ENCODE results near the gene ABHD8.
A peak's percentile ranks its signal among the peaks of the same experiment; 100 is the strongest.

ABHD8 gene

DNA sequence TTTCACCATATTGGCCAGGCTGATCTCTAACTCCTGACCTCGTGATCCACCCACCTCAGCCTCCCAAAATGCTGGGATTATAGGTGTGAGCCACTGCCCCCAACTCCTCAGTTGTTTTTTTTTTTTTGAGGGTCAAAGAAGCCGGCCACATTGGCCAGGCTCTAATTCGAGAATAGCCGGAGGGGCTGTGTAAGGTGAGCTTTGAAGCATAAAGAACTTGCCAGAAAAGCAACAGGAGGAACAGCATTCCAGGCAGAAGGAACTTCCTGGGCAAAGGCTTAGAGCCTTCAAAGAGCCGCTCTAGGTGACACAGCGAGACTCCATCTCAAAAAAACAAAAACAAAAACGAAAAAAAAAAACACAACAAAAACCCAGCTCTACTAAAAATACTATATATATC lies 37.2 kb downstream of the ABHD8 start:
- H3K36me3 ChIP-seq (ENCODE audit: insufficient read depth, low read length): peaks cover 4% of the 10 kb centered on the region
- H3K9ac ChIP-seq (ENCODE audit: low read depth, low read length): no peak overlapping the region
- no peaks in the 10 kb centered on the region for H3K9me3 ChIP-seq (ENCODE audit: control insufficient read depth, insufficient read depth, low read length)
- peaks cover 9% of the 10 kb centered on the region for H3K4me1 ChIP-seq (ENCODE audit: insufficient read depth, low read length)

DNA sequence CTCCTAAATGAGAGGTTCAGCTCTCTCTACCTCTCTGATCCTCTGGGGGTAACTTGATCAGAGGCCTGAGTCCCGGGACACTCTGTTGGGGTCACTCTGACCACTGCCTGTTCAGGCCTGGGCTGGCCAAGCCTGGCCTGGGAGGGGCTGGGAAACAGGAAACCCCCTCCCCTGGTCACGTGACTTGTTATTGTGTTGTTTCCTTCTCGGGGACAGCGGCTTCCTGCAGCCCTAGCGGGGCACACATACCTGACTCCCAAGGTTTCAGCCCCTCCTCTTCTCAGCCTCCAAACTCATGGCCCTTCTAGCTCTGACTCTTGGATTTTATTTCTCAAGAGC lies 38.6 kb downstream of the ABHD8 start, which contains the start of gene USHBP1:
TSS of gene USHBP1 (minus strand) at position 105 of the 339 bp plus-strand sequence. CDS start 446 bp downstream, outside the sequence.
- no peak within 1 kb of the TSS for H3K9ac ChIP-seq (ENCODE audit: low read depth, low read length)

DNA sequence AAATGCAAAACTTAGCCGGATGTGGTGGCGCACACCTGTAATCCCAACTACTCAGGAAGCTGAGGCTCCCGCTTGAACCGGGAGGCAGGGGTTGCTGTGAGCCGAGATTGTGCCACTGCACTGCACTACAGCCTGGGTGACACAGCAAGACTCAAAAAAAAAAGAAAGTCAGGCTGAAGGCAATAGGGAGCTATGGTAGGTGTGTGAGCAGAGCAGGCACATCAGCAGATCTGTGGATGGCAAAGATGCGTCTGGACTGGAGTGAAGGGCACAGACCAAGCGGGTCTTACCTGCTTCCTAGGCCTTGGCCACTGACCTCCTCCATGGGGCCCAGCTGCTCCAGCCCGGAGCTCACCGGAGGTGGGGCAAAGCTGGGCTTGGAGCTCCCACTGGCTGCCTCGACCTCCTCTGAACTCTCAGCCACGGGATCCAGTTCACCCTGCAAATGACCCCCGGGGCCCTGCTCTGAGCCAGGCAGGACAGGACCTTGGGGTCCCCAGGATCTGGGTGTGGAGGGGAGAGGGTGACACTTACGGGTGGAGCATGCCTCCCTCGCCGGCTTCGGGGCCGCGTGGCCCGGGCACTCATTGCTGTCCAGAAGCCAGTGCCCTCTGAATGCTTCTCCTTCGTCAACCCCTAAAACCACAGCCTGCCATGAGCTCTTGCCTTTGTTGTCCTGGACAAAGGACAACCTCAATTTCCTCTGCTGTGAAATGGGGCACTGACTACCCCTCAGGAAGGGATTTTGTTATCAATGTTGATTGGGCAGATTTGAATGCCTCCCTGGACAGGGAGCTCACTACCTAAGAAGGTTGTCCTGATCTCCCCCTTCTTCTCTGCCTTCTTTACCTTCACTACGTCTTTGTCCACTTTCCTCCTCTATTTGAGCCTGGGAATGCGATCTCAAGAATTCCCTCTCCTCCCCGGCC lies 39.2 kb downstream of the ABHD8 start:
- H3K4me1 ChIP-seq (ENCODE audit: insufficient read depth, low read length): peaks cover 9% of the 10 kb centered on the region

More for the DNA sequence above, 38.6 kb downstream of the ABHD8 start, which contains the start of gene USHBP1:
- H3K9me3 ChIP-seq (ENCODE audit: control insufficient read depth, insufficient read depth, low read length): peaks cover 5% of the 10 kb centered on the region
- peaks cover 3% of the 10 kb centered on the region; the same call in 1 of the 2 replicates for H3K36me3 ChIP-seq (ENCODE audit: insufficient read depth, low read length)
- H3K4me1 ChIP-seq (ENCODE audit: insufficient read depth, low read length): peaks cover 9% of the 10 kb centered on the region

DNA sequence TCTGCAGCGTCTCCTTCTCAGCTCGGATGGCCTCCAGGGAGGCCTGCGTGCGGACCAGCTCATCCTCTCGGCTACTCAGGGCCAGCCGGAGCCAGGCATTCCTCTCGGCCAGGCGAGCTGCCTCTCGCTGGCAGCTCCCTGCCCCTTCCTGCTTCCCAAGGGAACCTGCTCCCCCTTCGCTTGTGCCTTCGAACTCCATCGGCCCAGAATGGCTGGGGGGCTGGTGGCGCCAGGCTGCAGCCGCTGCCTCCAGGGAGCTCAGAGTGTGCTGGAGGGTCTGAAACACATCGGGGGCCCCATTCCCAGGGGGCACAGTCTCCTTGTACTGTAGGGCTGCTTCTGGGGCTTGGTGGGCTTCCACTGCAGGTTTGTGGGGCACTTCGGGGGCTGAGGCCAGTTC lies 40.7 kb downstream of the ABHD8 start:
- Histone ChIP-seq H3K9me3 (ENCODE audit: control insufficient read depth, insufficient read depth, low read length) (peaks cover 11% of the 10 kb centered on the region), H3K4me1 (ENCODE audit: insufficient read depth, low read length) (peaks cover 9% of the 10 kb centered on the region), H3K36me3 (ENCODE audit: insufficient read depth, low read length) (peaks cover 3% of the 10 kb centered on the region; the same call in 1 of the 2 replicates), H3K9ac (ENCODE audit: low read depth, low read length) (no peak overlapping the region)

More for the DNA sequence above, 39.2 kb downstream of the ABHD8 start:
- H3K9me3 ChIP-seq (ENCODE audit: control insufficient read depth, insufficient read depth, low read length): peaks cover 11% of the 10 kb centered on the region
- peaks cover 7% of the 10 kb centered on the region for H3K36me3 ChIP-seq (ENCODE audit: insufficient read depth, low read length)
- no peak overlapping the region for H3K9ac ChIP-seq (ENCODE audit: low read depth, low read length)

DNA sequence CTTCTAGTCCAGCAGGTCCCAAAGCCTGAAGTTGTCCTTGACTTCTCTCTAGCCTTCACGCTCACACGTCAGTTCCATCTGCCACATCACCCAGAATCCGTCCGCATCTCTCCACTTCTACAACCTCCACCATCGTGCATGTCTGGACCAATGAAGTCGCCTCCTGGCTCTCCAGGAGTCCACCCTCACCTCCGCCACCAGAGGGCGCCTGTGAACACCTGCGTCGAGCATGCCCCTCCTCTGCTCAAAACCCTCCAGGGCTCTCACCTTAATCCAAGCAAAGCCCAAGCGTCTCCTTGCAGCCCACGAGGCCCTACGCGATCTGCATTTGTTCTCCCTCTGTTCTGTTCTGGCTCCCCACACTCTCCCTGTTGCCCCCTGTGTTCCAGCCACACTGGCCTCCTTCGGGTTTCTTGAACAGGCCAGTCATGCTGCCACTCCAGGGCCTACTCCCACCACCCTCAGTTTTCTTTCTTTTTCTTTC lies 42.3 kb downstream of the ABHD8 start:
- H3K9ac ChIP-seq (ENCODE audit: low read depth, low read length): 0 out of 2 replicates have a peak overlapping the region, but pooled peaks have one; percentile 7
- H3K36me3 ChIP-seq (ENCODE audit: insufficient read depth, low read length): peaks cover 3% of the 10 kb centered on the region; the same call in 1 of the 2 replicates
- peaks cover 9% of the 10 kb centered on the region for H3K4me1 ChIP-seq (ENCODE audit: insufficient read depth, low read length)
- H3K9me3 ChIP-seq (ENCODE audit: control insufficient read depth, insufficient read depth, low read length): peaks cover 11% of the 10 kb centered on the region

DNA sequence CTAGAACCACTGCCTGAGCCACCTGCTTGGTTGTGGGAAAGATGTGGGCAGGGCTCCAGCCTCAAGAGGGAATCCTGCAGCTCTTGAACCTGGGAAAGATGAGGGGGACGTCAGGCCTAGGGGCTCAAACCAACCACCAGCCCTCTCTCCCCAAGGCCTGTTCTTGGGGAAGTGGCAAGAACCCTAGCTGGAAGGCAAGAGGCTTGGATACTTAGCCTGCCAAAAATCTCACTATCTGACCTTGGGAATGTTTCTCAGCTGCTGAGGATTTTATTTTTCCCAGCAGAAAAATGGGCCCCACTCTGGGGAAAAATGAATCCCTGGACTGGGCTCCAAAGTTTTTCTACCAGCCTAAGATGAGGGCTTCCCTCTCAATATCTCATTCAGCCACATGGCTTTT lies 43.3 kb downstream of the ABHD8 start:
- Histone ChIP-seq H3K9me3 (ENCODE audit: control insufficient read depth, insufficient read depth, low read length) (peaks cover 11% of the 10 kb centered on the region), H3K9ac (ENCODE audit: low read depth, low read length) (no peak overlapping the region), H3K4me1 (ENCODE audit: insufficient read depth, low read length) (peaks cover 6% of the 10 kb centered on the region), H3K36me3 (ENCODE audit: insufficient read depth, low read length) (peaks cover 3% of the 10 kb centered on the region; the same call in 1 of the 2 replicates)

DNA sequence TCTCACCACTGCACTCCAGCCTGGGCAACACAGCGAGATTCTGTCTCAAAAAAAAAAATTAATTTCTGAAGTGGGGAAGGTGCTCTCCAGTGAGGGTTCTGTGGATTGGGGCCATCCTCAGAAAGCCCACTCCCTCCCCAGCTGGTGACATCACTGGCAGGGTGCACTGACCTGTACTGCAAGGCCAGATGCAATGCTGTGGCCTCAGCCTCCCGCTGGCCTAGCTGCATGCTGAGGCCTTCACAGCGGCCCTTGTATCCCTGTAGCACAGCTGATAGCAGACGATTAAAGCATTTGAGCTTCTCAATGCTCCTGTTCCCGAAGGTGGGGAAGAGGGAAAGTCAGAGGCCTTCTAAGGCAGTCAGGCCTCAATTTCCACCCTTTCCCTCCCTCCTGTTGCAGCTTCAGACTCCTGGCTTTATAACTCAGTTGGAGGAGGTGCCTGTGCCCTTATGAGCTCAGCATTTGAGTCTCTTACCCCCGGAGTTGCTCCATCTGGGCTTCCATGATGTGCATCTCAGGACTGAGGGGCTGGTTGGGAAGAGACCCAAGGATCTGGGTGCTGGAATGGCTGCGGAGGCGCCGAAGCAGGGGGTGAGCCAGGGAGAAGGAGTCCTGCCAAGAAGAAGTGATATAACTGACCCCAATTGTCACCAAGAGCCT lies 44.0 kb downstream of the ABHD8 start:
- Histone ChIP-seq H3K36me3 (ENCODE audit: insufficient read depth, low read length) (peaks cover 3% of the 10 kb centered on the region; the same call in 1 of the 2 replicates), H3K9me3 (ENCODE audit: control insufficient read depth, insufficient read depth, low read length) (peaks cover 11% of the 10 kb centered on the region), H3K4me1 (ENCODE audit: insufficient read depth, low read length) (0 out of 2 replicates have a peak, but pooled peaks cover 1% of the 10 kb centered on the region), H3K9ac (ENCODE audit: low read depth, low read length) (no peak overlapping the region)

DNA sequence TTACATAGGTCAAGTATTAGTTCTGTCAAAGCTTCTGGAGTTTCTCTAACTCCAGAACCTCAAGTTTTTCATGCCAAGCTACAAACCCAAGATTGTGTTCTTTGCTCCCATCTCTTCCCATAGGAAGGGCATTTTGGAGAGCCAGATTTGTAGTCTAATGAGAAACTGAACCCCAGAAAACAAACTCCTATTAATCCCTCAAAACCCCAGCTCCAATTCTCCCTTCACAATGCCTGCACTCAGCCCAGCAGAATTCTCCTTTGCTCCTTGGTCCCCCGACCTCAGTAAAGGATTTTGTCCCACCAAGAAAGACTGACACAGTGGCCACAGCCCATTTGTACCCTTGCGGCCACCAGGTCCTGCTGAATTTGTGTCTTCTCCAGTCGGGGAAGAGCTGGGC lies 47.1 kb downstream of the ABHD8 start:
- peaks cover 3% of the 10 kb centered on the region; the same call in 1 of the 2 replicates for H3K36me3 ChIP-seq (ENCODE audit: insufficient read depth, low read length)
- no peaks in the 10 kb centered on the region for H3K4me1 ChIP-seq (ENCODE audit: insufficient read depth, low read length)
- peaks cover 11% of the 10 kb centered on the region for H3K9me3 ChIP-seq (ENCODE audit: control insufficient read depth, insufficient read depth, low read length)
- H3K9ac ChIP-seq (ENCODE audit: low read depth, low read length): no peak overlapping the region

DNA sequence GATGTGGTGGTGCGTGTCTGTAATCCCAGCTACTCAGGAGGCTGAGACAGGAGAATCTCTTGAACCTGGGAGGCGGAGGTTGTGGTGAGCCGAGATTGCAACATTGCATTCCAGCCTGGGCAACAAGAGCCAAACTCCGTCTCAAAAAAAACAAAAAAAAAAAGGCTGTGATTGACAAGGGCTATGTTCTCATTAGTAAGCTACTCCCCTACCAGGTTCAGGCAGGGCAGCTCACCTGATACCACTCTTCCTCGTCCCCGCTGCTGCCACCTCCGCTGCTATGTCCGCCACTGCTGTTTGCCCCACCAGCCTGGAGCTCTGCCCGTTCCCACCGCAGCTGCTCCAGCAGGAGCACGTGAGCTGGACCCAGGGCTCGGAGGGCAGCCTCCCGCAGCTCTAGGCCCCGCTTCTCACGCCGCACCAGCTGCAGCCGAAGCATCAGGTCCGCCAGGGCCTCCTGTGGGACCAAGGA lies 48.0 kb downstream of the ABHD8 start:
- no peak overlapping the region for H3K9ac ChIP-seq (ENCODE audit: low read depth, low read length)
- peaks cover 3% of the 10 kb centered on the region; the same call in 1 of the 2 replicates for H3K36me3 ChIP-seq (ENCODE audit: insufficient read depth, low read length)
- no peaks in the 10 kb centered on the region for H3K4me1 ChIP-seq (ENCODE audit: insufficient read depth, low read length)
- H3K9me3 ChIP-seq (ENCODE audit: control insufficient read depth, insufficient read depth, low read length): peaks cover 11% of the 10 kb centered on the region

DNA sequence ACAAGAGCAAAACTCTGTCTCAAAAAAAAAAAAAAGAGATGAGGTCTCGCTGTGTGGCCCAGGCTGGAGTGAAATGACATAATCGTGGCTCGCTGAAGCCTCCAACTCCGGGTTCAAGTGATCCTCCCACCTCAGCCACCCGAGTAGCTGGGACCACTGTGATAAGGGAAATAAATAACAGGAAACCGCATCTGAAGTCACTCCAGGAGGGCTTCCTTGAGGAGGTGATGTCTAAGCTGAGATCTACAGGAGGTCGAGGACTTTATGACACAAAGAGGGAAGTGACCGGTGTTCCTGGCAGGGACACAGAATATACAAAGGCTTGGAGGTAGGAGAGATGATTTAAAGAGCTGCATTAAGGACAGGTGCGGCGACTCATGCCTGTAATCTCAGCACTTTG lies 48.6 kb downstream of the ABHD8 start:
- Histone ChIP-seq H3K9me3 (ENCODE audit: control insufficient read depth, insufficient read depth, low read length) (peaks cover 7% of the 10 kb centered on the region; the same call in 1 of the 2 replicates), H3K9ac (ENCODE audit: low read depth, low read length) (no peak overlapping the region), H3K36me3 (ENCODE audit: insufficient read depth, low read length) (peaks cover 6% of the 10 kb centered on the region; the same call in 1 of the 2 replicates), H3K4me1 (ENCODE audit: insufficient read depth, low read length) (0 out of 2 replicates have a peak, but pooled peaks cover under 1% of the 10 kb centered on the region)

DNA sequence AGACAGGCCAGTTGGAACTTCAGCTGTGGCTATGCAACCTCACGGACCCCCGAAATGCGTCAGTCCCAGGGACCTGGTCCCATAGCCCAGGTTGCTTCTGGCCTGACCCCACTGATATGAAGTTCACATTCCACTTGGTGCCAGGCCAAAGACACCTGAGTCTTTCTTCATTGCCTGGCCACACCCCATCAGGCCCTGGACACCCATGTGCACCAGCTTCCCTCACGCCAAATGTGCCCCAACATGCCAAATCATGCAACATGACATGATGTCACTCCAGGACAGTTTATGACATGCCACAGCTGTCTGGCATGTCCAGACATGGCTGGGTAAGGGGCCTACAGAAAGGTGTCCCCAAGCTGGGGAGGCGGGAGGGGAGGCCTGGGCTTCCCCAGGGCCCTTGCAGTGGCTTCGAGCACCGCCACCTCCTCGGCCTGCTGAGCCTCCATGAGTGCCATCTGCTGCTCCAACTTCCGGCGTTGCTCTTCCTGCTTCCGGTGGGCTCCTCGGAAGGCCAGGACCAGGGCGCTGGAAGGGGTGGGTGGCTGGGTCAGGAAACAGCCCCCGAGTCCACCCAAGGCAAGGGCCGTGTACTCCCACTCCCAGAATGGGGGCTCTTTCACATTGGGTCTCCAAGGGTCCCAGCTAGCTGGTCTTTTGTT lies 53.2 kb downstream of the ABHD8 start:
- Histone ChIP-seq H3K9me3 (ENCODE audit: control insufficient read depth, insufficient read depth, low read length) (no peaks in the 10 kb centered on the region), H3K9ac (ENCODE audit: low read depth, low read length) (no peak overlapping the region), H3K36me3 (ENCODE audit: insufficient read depth, low read length) (peaks cover 3% of the 10 kb centered on the region; the same call in 1 of the 2 replicates)

DNA sequence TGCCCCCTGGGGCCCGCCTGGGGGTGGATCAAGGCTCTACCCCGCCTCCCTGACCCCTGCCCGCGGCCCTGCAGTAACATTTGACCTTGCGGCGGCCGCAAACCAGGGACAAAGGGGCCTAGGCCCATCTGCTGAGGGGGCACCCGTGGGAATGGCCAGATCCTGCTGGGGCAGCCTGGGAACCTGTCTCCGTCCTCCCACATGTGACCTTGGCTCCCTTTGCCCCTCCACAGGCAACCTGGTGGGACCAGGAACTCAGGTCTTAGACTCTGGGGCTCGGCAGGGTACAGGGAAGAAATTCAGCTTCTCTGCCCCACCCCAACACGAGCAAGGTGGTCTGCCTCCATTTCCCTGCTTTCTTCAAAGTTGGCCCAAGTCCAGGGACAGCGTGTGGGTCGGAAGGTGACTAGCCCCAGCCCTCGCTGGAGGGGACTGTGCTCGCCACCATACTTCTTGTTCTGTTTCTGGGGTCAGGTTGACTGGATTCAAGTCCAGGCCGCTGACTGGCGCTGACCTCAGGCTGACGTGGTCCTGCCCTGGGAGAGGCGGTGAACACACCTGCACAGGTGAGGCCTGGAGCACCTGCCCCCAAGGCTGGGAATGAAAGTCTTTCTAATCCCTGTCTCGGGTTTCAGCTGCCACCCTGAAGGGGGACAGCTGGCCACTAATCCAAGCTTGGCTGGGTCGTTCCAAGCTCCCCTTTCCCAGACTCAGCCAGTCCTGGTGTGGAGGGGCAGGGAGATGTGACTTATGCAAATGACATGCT lies 55.0 kb downstream of the ABHD8 start:
- Histone ChIP-seq H3K9me3 (ENCODE audit: control insufficient read depth, insufficient read depth, low read length) (no peaks in the 10 kb centered on the region), H3K4me1 (ENCODE audit: insufficient read depth, low read length) (peaks cover 30% of the 10 kb centered on the region; the same call in 1 of the 2 replicates), H3K36me3 (ENCODE audit: insufficient read depth, low read length) (peaks cover 3% of the 10 kb centered on the region; the same call in 1 of the 2 replicates), H3K9ac (ENCODE audit: low read depth, low read length) (peak overlapping the region; percentile 18)

More for the DNA sequence above, 53.2 kb downstream of the ABHD8 start:
- peaks cover 30% of the 10 kb centered on the region; the same call in 1 of the 2 replicates for H3K4me1 ChIP-seq (ENCODE audit: insufficient read depth, low read length)
